Esophagus squamous epithelium (tissue), 4 donors: ENCODE results near the gene FOXRED1.

ENCODE experiments used
- POLR2A ChIP-seq, 4 donors: fragments of 450-650 bp; IDR thresholded peaks; one replicate each; pipeline ENCODE4 v1.6.1; 2017; ENCODE audit warnings: antibody characterized with exemption in 4 of 4, mild to moderate bottlenecking in 4 of 4, moderate library complexity in 3 of 4
- TF ChIP-seq, protein P1 (sequence below), 6 experiments: fragments of 450-650 bp in 4 of 6; fragments of 200-600 bp in 2 of 6; sonication (generic) in 2 of 6; IDR thresholded peaks; one replicate each; pipeline ENCODE4 v1.5.1; 2016 to 2019; ENCODE audit warnings: antibody characterized with exemption in 6 of 6, mild to moderate bottlenecking in 4 of 6, moderate library complexity in 4 of 6

DNA sequence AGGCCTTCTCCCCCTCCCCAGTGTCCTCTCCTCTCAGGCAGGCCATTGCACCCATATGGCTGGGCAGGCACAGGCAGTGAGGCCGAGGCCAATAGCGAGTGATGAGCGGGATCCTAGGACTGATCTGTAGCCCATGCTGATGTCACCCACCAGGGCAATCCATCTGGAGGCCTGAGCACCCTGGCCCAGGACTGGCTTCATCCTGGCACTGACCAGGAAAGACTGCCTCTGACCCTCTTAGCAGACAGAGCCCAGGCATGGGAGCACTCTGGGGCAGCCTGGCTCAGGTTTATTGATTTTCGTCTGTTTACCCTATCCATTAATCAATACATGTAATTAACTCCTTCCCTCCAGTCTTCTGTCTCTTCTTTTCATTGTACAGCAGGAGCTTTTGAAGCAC is 8.8 kb downstream of the FOXRED1 start:
- TF ChIP-seq, protein P1, sequence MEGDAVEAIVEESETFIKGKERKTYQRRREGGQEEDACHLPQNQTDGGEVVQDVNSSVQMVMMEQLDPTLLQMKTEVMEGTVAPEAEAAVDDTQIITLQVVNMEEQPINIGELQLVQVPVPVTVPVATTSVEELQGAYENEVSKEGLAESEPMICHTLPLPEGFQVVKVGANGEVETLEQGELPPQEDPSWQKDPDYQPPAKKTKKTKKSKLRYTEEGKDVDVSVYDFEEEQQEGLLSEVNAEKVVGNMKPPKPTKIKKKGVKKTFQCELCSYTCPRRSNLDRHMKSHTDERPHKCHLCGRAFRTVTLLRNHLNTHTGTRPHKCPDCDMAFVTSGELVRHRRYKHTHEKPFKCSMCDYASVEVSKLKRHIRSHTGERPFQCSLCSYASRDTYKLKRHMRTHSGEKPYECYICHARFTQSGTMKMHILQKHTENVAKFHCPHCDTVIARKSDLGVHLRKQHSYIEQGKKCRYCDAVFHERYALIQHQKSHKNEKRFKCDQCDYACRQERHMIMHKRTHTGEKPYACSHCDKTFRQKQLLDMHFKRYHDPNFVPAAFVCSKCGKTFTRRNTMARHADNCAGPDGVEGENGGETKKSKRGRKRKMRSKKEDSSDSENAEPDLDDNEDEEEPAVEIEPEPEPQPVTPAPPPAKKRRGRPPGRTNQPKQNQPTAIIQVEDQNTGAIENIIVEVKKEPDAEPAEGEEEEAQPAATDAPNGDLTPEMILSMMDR (IDR thresholded peaks at IDR 0.05): no peak
- no peak for TF ChIP-seq POLR2A (IDR thresholded peaks at IDR 0.05)
